NCI-H226 (cell line): ENCODE results near the gene FAM72C.
"Not testable (repeated sequence)": the region's sequence is repeated elsewhere in the genome, so short reads cannot be mapped to it uniquely, and the experiment has no call there.

Experiments used
- DNase-seq: peaks from one replicate; pipeline ENCODE4 v3.0.0-alpha.2; 2015

FAM72C gene

GRCh38 chr1:143984721-143985473, 13.1 kb upstream of the FAM72C start:
- DNase-seq: not testable (repeated sequence)

- peak; percentile 1 for DNase-seq
These were observed 2.6 kb upstream of the FAM72C start for GRCh38 chr1:143974416-143974815.

GRCh38 chr1:143973876-143974414, 2.2 kb upstream of the FAM72C start:
- DNase-seq: not testable (repeated sequence)

- not testable (repeated sequence) for DNase-seq
These were observed 1.1 kb upstream of the FAM72C start for GRCh38 chr1:143972753-143973326.

- not testable (repeated sequence) for DNase-seq
These were observed 5.9 kb downstream of the FAM72C start for GRCh38 chr1:143965860-143966259.

- not testable (repeated sequence) for DNase-seq
These were observed 7.5 kb downstream of the FAM72C start for GRCh38 chr1:143964294-143964693.

DNA sequence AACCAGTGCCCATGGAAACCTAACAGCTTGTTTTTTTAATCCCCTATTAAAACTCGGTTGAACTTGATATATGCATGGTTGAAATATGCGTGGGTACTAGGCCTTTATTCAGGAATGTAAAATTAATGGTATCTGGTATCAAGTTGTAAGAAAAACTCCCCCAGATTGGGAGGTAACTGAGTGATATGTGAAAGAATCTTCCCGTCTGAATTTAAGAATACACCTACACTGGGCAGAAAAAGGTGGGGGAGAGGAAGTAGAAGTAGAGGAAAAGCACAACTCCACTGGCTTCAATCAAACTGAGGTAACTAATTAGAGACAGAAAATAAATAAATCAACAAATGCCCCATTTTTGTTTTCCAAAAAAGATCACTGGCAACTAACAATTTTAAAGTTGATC, 15.9 kb downstream of the FAM72C start:
- not testable (repeated sequence) for DNase-seq

DNA sequence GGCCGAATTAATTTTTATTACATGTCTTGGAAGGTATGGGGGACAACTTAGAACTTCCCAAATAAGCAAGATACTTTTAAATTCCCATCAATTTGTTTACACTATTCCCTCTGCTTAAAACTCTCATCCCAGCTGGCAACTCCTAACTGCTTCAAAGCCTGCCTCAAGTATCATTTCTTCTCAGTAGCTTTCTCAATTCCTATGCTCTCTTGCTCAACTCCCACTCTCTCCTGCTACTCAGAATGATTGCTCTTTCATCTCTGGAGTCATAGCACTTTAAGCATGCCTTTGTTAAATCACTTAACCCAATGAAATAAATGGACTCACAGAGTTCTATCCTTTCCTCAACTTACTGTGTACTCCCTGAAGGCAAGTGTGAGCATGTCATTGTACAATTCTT, 18.9 kb downstream of the FAM72C start:
- DNase-seq: not testable (repeated sequence)

- DNase-seq: not testable (repeated sequence)
These were observed 20.0 kb downstream of the FAM72C start for GRCh38 chr1:143951485-143952391.

- DNase-seq: not testable (repeated sequence)
These were observed 24.0 kb downstream of the FAM72C start for GRCh38 chr1:143947749-143948148.

DNA sequence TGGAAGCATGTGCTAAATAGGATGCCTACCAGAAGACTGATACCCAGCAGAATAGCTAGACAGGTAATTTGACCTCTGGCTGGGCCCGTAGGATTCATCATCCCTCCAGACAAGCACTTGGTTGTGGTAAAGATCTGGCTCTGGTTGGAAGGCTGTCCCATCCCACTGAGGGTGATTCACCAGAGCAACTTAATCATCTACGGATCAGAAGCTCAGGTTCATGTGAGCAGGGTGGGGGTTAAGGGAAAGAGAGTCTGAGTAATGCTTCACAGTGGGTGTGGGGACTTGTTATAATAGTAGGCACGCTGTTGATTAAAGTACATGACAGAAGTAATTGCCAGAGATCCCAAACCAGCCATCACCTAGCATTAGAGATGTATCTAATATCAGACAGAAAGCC, 26.5 kb downstream of the FAM72C start:
- DNase-seq: not testable (repeated sequence)

DNA sequence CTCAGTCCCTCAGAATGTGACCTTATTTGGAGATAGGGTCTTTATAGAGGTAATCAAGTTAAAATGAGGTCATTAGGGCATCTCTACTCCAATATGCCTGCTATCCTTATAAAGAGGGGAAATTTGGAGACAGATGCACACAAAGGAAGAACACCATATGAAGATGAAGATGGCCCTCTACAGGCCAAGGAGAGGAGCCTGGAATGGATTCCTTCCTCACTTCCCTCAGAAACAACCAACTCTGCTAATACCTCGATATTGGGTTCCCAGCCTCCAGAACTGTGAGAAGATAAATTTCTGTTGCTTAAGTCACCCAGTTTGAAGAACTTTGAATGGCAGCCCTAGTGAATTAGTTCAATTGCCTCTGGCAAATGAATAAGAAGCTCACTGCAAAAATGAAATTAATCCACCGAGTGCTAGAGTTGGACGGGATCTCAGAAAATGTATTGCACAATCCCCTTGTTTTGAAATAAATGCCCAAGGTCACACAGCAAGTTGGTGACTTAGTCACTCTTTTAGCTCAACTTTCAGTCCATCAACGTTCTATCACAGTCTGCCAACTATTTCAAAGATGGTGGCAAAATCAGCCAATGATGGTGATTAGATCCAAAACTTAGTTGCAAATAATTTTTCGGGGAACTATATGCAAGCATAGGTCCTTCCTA, 27.1 kb downstream of the FAM72C start:
- not testable (repeated sequence) for DNase-seq

DNA sequence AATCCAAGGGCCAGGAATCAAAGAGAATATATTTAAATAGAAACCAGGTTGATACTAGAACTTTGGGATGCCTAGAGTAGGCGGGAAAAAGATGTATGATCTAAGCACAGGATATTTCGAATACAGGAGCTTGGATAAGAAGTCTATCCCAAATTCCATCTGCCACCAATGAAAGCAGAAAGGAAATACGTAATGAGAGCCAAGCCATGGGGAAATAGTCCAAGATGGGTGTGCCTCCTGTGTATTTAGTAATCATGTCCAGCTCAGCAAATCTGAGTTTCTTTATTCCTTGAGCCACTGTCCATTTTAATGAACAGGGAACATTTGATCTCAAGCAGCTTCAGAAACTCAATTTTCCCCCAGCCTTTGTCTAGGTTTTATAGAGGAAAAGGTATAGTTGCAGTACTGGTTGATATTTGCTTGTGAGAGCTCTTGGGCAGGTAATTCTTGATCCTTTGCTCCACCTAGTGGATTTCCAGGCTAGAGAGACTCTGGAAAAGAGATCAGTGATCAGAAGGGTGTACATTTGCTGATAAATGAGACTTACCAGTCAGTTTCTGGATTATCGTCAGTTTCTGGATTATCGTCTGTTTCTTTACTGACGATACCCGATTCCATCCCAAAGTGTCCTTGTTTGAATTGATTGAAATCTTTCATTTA, 28.3 kb downstream of the FAM72C start:
- DNase-seq: not testable (repeated sequence)

DNA sequence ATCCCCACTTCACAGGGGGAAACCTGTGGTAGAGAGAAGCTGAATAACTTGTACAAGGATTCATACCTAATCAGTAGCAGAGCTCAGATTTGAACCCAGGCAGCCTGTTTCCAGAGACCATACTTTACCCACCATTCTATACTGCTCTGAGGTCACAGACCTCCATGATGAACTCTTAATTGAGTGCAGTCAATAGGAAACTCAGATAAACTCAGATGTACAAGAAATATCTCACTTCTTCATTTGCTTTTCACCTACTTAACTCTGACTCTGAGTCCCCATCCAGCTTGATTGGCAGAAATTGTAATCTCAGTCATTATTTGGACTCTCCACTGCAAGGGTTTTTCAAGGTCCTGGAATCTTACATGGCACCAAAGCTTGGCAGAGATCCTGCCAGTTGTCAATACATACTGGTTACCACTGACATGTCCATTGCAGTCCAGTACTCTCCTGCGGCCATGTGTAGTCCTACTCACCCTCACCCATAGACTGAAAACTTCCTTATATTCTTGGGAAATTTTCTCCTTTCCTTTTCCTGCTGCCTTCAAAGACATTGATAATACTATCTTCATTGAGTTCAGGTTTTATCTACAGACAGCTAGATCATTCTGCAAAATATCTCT, 29.4 kb downstream of the FAM72C start:
- DNase-seq: not testable (repeated sequence)

GRCh38 chr1:143939666-143940065, 32.1 kb downstream of the FAM72C start:
- DNase-seq: not testable (repeated sequence)

GRCh38 chr1:143938922-143939321, 32.9 kb downstream of the FAM72C start:
- not testable (repeated sequence) for DNase-seq

DNA sequence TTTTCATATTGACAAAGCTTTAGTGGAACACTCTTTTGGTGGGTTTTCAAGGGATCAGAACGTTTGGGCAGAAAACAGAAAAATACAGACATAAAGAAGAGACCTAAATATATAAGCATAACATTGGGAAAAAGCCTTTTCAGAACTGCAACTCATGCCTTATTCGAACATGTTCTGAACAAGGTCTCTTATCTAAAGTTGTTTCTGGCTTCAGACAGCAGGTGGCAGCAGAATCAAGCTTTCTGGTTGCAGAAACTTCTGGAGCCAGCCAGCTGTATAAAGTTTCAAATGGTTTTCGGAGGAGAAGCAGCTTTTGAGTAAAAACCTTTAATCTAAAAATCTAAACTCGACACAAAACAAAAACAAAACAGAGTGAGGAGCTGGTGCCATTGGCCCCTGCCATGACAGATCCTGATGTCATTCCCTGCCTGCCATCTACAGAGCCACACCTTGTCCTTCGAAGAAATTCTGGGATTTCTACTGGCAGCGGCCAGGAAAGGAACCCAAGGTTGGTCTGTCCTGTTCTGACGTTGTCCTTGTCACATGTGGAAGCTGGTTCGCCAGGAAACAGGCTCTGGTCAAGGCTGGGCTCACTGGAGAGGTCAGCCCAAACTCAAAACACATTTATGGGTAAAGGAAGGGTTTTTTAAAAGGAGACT, 35.2 kb downstream of the FAM72C start:
- not testable (repeated sequence) for DNase-seq

- DNase-seq: not testable (repeated sequence)
These were observed 52.7 kb downstream of the FAM72C start for GRCh38 chr1:143919127-143919526.

- not testable (repeated sequence) for DNase-seq
These were observed 53.2 kb downstream of the FAM72C start for GRCh38 chr1:143918552-143918951.

DNA sequence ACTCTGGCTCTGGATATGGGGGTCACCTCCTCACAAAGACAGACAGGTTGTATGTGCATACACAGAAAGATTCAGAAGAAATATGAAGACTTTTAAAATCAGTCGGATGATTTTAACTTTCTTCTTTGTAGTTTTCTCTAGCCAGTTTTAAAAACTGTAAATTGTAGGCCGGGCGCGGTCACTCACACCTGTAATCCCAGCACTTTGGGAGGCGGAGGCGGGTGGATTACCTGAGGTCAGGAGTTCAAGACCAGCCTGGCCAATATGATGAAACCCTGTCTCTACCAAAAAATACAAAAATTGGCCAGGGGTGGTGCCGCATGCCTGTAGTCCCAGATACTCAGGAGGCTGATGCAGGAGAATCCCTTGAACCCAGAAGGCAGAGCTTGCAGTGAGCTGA, 58.1 kb downstream of the FAM72C start:
- not testable (repeated sequence) for DNase-seq
